IMR-90 (cell line): Measurements from ENCODE around the gene DHRS7B. TPM values are rescaled to one million over a fixed set of nuclear protein-coding genes. Genes with fewer than 3 reads are reported as not detected.

Source experiments
- ATAC-seq: fragments of 200-7000 bp; cut with Tn5 transposase; 2 replicates; pipeline ENCODE4 v1.9.1; 2020; ENCODE audit warnings: low read depth, mild to moderate bottlenecking, moderate library complexity
- BruUV-seq: library from RNA; stranded (reverse); fragments of 400-500 nt; replicated peaks from 2 replicates; lab custom pipeline; 2021; lab: Mats Ljungman, UMichigan
- CTCF ChIA-PET: fragments of 300-600 bp; formaldehyde crosslinking; extraction: SDS; loops from one replicate; lab custom pipeline; 2021; ENCODE audit warnings: antibody characterized with exemption; lab: Yijun Ruan, JAX
- POLR2A ChIA-PET: fragments of 300-600 bp; sonication (Branson Sonifier 250); formaldehyde crosslinking; loops from one replicate; lab custom pipeline; 2022; ENCODE audit warnings: antibody characterized with exemption; ENCODE audit not compliant: unreplicated experiment; lab: Charles Lee
- DNase-seq: peaks from one replicate; pipeline ENCODE4 v3.0.0; 2013
- H2AFZ ChIP-seq: replicated peaks from 2 replicates; pipeline ENCODE3; 2013; ENCODE audit warnings: low read length, mild to moderate bottlenecking; ENCODE audit not compliant: poor library complexity
- H2AK5ac ChIP-seq: 2 replicates; pipeline ENCODE4 v1.6.1; 2013; ENCODE audit warnings: low read depth, low read length, inconsistent platforms
- H2AK9ac ChIP-seq: replicated peaks from 2 replicates; pipeline ENCODE3; 2013; ENCODE audit warnings: mild to moderate bottlenecking, low read depth, low read length, moderate library complexity; ENCODE audit not compliant: poor library complexity
- H2BK120ac ChIP-seq: 2 replicates; pipeline ENCODE4 v1.6.1; 2013; ENCODE audit warnings: low read depth, low read length, inconsistent platforms
- H2BK15ac ChIP-seq: 3 replicates; pipeline ENCODE4 v1.6.1; 2013; ENCODE audit warnings: low read depth, low read length, inconsistent platforms
- H2BK20ac ChIP-seq: 2 replicates; pipeline ENCODE4 v1.6.1; 2013; ENCODE audit warnings: low read depth, mild to moderate bottlenecking, inconsistent platforms, low read length, moderate library complexity
- H2BK5ac ChIP-seq: 2 replicates; pipeline ENCODE4 v1.6.1; 2013; ENCODE audit warnings: mild to moderate bottlenecking, low read depth, low read length, inconsistent platforms; ENCODE audit not compliant: poor library complexity, severe bottlenecking
- H3K14ac ChIP-seq: replicated peaks from 2 replicates; pipeline ENCODE4 v1.6.1; 2013; ENCODE audit warnings: low read depth, low read length, inconsistent platforms
- H3K18ac ChIP-seq: 2 replicates; pipeline ENCODE4 v1.6.1; 2013; ENCODE audit warnings: low read depth, low read length, control low read depth
- H3K23ac ChIP-seq: 2 replicates; pipeline ENCODE4 v1.6.1; 2013; ENCODE audit warnings: low read depth, low read length, inconsistent platforms
- H3K27ac ChIP-seq: 2 replicates; pipeline ENCODE4 v1.5.1; 2013; ENCODE audit warnings: mild to moderate bottlenecking, control low read depth, low read length; ENCODE audit not compliant: insufficient read depth
- H3K27me3 ChIP-seq: 2 replicates; pipeline ENCODE4 v1.6.1; 2013; ENCODE audit warnings: low read length; ENCODE audit not compliant: control insufficient read depth, insufficient read depth
- H3K36me3 ChIP-seq: 2 replicates; pipeline ENCODE4 v1.6.1; 2013; ENCODE audit warnings: low read length, mixed read lengths; ENCODE audit not compliant: control insufficient read depth, insufficient read depth
- H3K4ac ChIP-seq: 2 replicates; pipeline ENCODE4 v1.6.1; 2013; ENCODE audit warnings: low read depth, low read length, inconsistent platforms
- H3K4me1 ChIP-seq: 2 replicates; pipeline ENCODE4 v1.6.1; 2013; ENCODE audit warnings: low read length, mixed read lengths; ENCODE audit not compliant: control insufficient read depth, insufficient read depth
- H3K4me2 ChIP-seq: 2 replicates; pipeline ENCODE4 v1.6.1; 2013; ENCODE audit warnings: low read depth, mild to moderate bottlenecking, control low read depth, low read length, moderate library complexity
- H3K4me3 ChIP-seq: 2 replicates; pipeline ENCODE4 v1.5.1; 2013; ENCODE audit warnings: low read depth, mild to moderate bottlenecking, control low read depth, low read length, moderate library complexity; ENCODE audit not compliant: insufficient read depth
- H3K56ac ChIP-seq: 2 replicates; pipeline ENCODE4 v1.6.1; 2013; ENCODE audit warnings: low read length, inconsistent platforms; ENCODE audit not compliant: insufficient read depth; ENCODE audit errors: extremely low read depth
- H3K79me1 ChIP-seq, 2 experiments: 2 replicates each; pipeline ENCODE4 v1.6.1; 2013; ENCODE audit warnings: low read length in 2 of 2, inconsistent platforms in 1 of 2, low read depth in 1 of 2
- H3K9ac ChIP-seq: 2 replicates; pipeline ENCODE4 v1.6.1; 2013; ENCODE audit warnings: low read depth, low read length, control low read depth
- H3K9me1 ChIP-seq: 2 replicates; pipeline ENCODE4 v1.6.1; 2013; ENCODE audit warnings: low read length, inconsistent platforms; ENCODE audit not compliant: insufficient read depth
- H3K9me3 ChIP-seq: 2 replicates; pipeline ENCODE4 v1.6.1; 2013; ENCODE audit warnings: low read length; ENCODE audit not compliant: control insufficient read depth, insufficient read depth
- H4K20me1 ChIP-seq: 2 replicates; pipeline ENCODE4 v1.6.1; 2013; ENCODE audit warnings: low read length, inconsistent platforms; ENCODE audit not compliant: insufficient read depth
- H4K5ac ChIP-seq: 2 replicates; pipeline ENCODE4 v1.6.1; 2013; ENCODE audit warnings: mild to moderate bottlenecking, low read depth, low read length, control low read depth
- H4K8ac ChIP-seq, 2 experiments: 2 replicates each; pipeline ENCODE4 v1.6.1; 2013; ENCODE audit warnings: low read depth in 2 of 2, low read length in 2 of 2, control low read depth in 1 of 2, inconsistent platforms in 1 of 2
- H4K91ac ChIP-seq: 2 replicates; pipeline ENCODE4 v1.6.1; 2013; ENCODE audit warnings: low read depth, low read length, inconsistent platforms; ENCODE audit not compliant: insufficient read depth
- ELK1 ChIP-seq: fragments of 150-350 bp; IDR thresholded peaks from 2 replicates; pipeline ENCODE4 v1.6.1; 2016; ENCODE audit warnings: low read depth, mild to moderate bottlenecking, low read length, moderate library complexity, borderline replicate concordance
- WGBS, 2 experiments: methylation state at CpG; one replicate each; pipeline versions ENCODE4 v1.1.5 to v1.1.7; 2013; ENCODE audit warnings: missing lambda C conversion rate in 2 of 2; ENCODE audit not compliant: insufficient read length in 1 of 2; ENCODE audit errors: extremely low coverage in 2 of 2; 5-methylcytosine and 5-hydroxymethylcytosine counted together
- dilution Hi-C: fragments of 300-500 bp; cut with HindIII; formaldehyde crosslinking; loops from one replicate; pipeline ENCODE4 v1.14.3; 2018; ENCODE audit warnings: low sequenced_read_pairs; ENCODE audit not compliant: unreplicated experiment
- in situ Hi-C: fragments of 300-500 bp; cut with MboI; formaldehyde crosslinking; loops from 3 replicates; pipeline ENCODE4 v1.14.3; 2019; ENCODE audit warnings: low sequenced_read_pairs, inconsistent platforms, mixed read lengths
- intact Hi-C: fragments of 100-400 bp; cut with micrococcal nuclease; formaldehyde crosslinking; loops from 2 replicates; pipeline ENCODE4 v1.10.0; 2022
- polyA plus RNA-seq, 3 experiments: library from polyadenylated mRNA; depleted of rRNA; stranded (reverse); fragments of >200 nt; gene quantifications; 2 replicates each; pipeline ENCODE4 v1.2.3, GENCODE V29; 2012; ENCODE audit warnings: low replicate concordance in 1 of 3
- total RNA-seq: library from RNA; depleted of rRNA; stranded (reverse); fragments of >200 nt; gene quantifications from 2 replicates; pipeline ENCODE4 v1.2.3, GENCODE V29; 2012

The DHRS7B gene
- total and polyA plus RNA-seq, 2 of the 4 experiments (the other 2 are of a cell fraction) = 24.4 to 34.4 TPM

- H3K4me1 ChIP-seq = no peaks in the 10 kb centered on the region
- H2BK20ac ChIP-seq = no peak overlapping the region
- ATAC-seq (no peak), DNase-seq (no peak)
- in situ Hi-C loops (no loop called here), dilution Hi-C loops (no loop called here), intact Hi-C loops (no loop called here)
- no peak overlapping the region for H2BK120ac ChIP-seq
- no peak overlapping the region for H3K18ac ChIP-seq
- H3K23ac ChIP-seq = no peak overlapping the region
- no peak overlapping the region for H3K4ac ChIP-seq
- TF ChIP-seq ELK1 = no peak
- no peaks in the 10 kb centered on the region for H3K79me1 ChIP-seq
- ChIA-PET POLR2A (no interaction called here), CTCF (interaction anchor here (0.8 kb wide), 1 partner anchor 70 kb away, joined by 3 read pairs; the partner anchor contains the start of gene USP22)
- H4K20me1 ChIP-seq = no peaks in the 10 kb centered on the region
- H3K4me2 ChIP-seq = no peak overlapping the region
- no peaks in the 10 kb centered on the region for H3K9me3 ChIP-seq
- H3K27ac ChIP-seq = no peak overlapping the region
- H3K36me3 ChIP-seq = no peaks in the 10 kb centered on the region
- no peak overlapping the region for H4K5ac ChIP-seq
- no peak overlapping the region for H2AK9ac ChIP-seq
- H3K4me3 ChIP-seq = no peak overlapping the region
- H3K9ac ChIP-seq = no peak overlapping the region
- no peak overlapping the region for H2BK15ac ChIP-seq
- H4K8ac ChIP-seq = no peak overlapping the region
- no TSS peak for BruUV-seq
- H2BK5ac ChIP-seq = no peak overlapping the region
- no peaks in the 10 kb centered on the region for H3K9me1 ChIP-seq
- no peak overlapping the region for H3K14ac ChIP-seq
- no peak overlapping the region for H2AK5ac ChIP-seq
- H4K91ac ChIP-seq = no peak overlapping the region
- no peak overlapping the region for H3K56ac ChIP-seq
- WGBS, 2 experiments = no CpG with 5 or more reads among the region's 5 CpGs
- H3K27me3 ChIP-seq = peaks cover 27% of the 10 kb centered on the region
- no peak overlapping the region for H2AFZ ChIP-seq
These were observed 13.6 kb upstream of the DHRS7B start for GRCh38 chr17:21113049-21113690.
